Lung (tissue), 12 donors: ENCODE results near the gene UBE2B. TPM values are rescaled to one million over a fixed set of nuclear protein-coding genes. Genes with fewer than 3 reads are reported as not detected.

ENCODE experiments used
- ATAC-seq: fragments of 200-7000 bp; cut with Tn5 transposase; one replicate; pipeline ENCODE4 v1.9.1; 2020; ENCODE audit warnings: moderate number of reproducible peaks; ENCODE audit not compliant: insufficient read depth, low FRiP score
- DNase-seq, 3 donors: peaks; one replicate each; pipeline ENCODE4 v3.0.0-alpha.2; 2013 to 2017
- H3K27ac ChIP-seq, 2 donors: one replicate each; pipeline ENCODE4 v1.5.1; 2013; ENCODE audit warnings: mild to moderate bottlenecking in 2 of 2, moderate library complexity in 2 of 2, control low read depth in 1 of 2, inconsistent platforms in 1 of 2, low read depth in 1 of 2, low read length in 1 of 2
- H3K27me3 ChIP-seq, 3 donors: one replicate each; pipeline ENCODE4 v1.5.1; 2013; ENCODE audit warnings: low read length in 2 of 3; ENCODE audit not compliant: control insufficient read depth in 3 of 3, insufficient read depth in 3 of 3
- H3K36me3 ChIP-seq, 4 donors: one replicate each; pipeline ENCODE4 v1.5.1; 2013; ENCODE audit warnings: low read length in 4 of 4, mild to moderate bottlenecking in 1 of 4, moderate library complexity in 1 of 4; ENCODE audit not compliant: control insufficient read depth in 4 of 4, insufficient read depth in 4 of 4
- H3K4me1 ChIP-seq, 5 donors: one replicate each; pipeline ENCODE4 v1.5.1; 2013; ENCODE audit warnings: low read length in 5 of 5, mild to moderate bottlenecking in 2 of 5, moderate library complexity in 1 of 5; ENCODE audit not compliant: control insufficient read depth in 5 of 5, insufficient read depth in 5 of 5
- H3K4me3 ChIP-seq: one replicate; pipeline ENCODE4 v1.5.1; 2013; ENCODE audit warnings: mild to moderate bottlenecking, control low read depth, moderate library complexity
- H3K9ac ChIP-seq, 2 donors: one replicate each; pipeline ENCODE4 v1.5.1; 2013; ENCODE audit warnings: low read length in 2 of 2, control low read depth in 1 of 2; ENCODE audit not compliant: insufficient read depth in 1 of 2
- H3K9me3 ChIP-seq, 4 donors: one replicate each; pipeline ENCODE4 v1.5.1; 2013; ENCODE audit warnings: low read length in 3 of 4, mild to moderate bottlenecking in 1 of 4, moderate library complexity in 1 of 4; ENCODE audit not compliant: control insufficient read depth in 4 of 4, insufficient read depth in 3 of 4
- CTCF ChIP-seq: IDR thresholded peaks from 2 replicates; pipeline ENCODE4 v1.5.1; 2012; ENCODE audit warnings: mild to moderate bottlenecking; ENCODE audit errors: control extremely low read depth, extremely low read depth
- WGBS, 2 donors: extraction: QIAGEN DNeasy Blood & Tissue Kit; methylation state at CpG; one replicate each; pipeline ENCODE4 v1.1.7; 2013; 5-methylcytosine and 5-hydroxymethylcytosine counted together
- polyA plus RNA-seq, 2 donors: library from polyadenylated mRNA; stranded (reverse); fragments of 200-250 nt; gene quantifications; one replicate each; pipeline ENCODE4 v1.2.1, GENCODE V29; 2013
- total RNA-seq, 2 donors: library from RNA; depleted of rRNA in 1 of 2; stranded (reverse); fragments of >200 nt in 1 of 2; gene quantifications; one replicate each; pipeline ENCODE4 v1.2.1, GENCODE V29; 2014 to 2021
- donor health status: control.
- donor health status: control.
- donor health status: Bipolar disorder and iron deficiency.
- donor health status: healthy.
- donor health status: DM: yes; HTN: yes; CAD: no.

The UBE2B gene
- total and polyA plus RNA-seq, 4 donors, result 75.1 to 119 (median 100) TPM

- H3K4me3 ChIP-seq, result no peak overlapping the region
- WGBS, 2 donors, result 78 to 91% methylated on average over 4 of the region's 4 CpGs
- no peak overlapping the region for H3K9ac ChIP-seq
- H3K27me3 ChIP-seq, result no peaks in the 10 kb centered on the region
- no peak overlapping the region for H3K27ac ChIP-seq
- peaks cover 0 to 2% (median 0%) of the 10 kb centered on the region in 4 donors for H3K9me3 ChIP-seq
- peaks cover 0 to 7% (median 4%) of the 10 kb centered on the region in 5 donors for H3K4me1 ChIP-seq
- DNase-seq (no peak), ATAC-seq (no peak)
- no peaks in the 10 kb centered on the region for H3K36me3 ChIP-seq
- no peak for TF ChIP-seq CTCF
Observed at GRCh38 chr5:134432174-134432573, 60.8 kb downstream of the UBE2B start.

- DNase-seq, result no peak
- H3K27ac ChIP-seq, result no peak overlapping the region
- 77 to 81% methylated on average over 14 of the region's 14 CpGs for whole genome bisulfite sequencing, 2 donors
Observed at GRCh38 chr5:134432677-134433359, 61.4 kb downstream of the UBE2B start.

GRCh38 chr5:134435560-134435959, 64.2 kb downstream of the UBE2B start:
- no peaks in the 10 kb centered on the region for H3K9me3 ChIP-seq
- DNase-seq, result no peak

More at GRCh38 chr5:134432677-134433359, 61.4 kb downstream of the UBE2B start:
- TF ChIP-seq CTCF, result no peak
- H3K27me3 ChIP-seq, result no peaks in the 10 kb centered on the region
- H3K36me3 ChIP-seq, result no peaks in the 10 kb centered on the region
- H3K9me3 ChIP-seq, result peaks cover 0 to 2% (median 0%) of the 10 kb centered on the region in 4 donors
- no peak overlapping the region for H3K9ac ChIP-seq
- H3K4me3 ChIP-seq, result no peak overlapping the region
- H3K4me1 ChIP-seq, result peaks cover 0 to 13% (median 11%) of the 10 kb centered on the region in 5 donors
- ATAC-seq, result no peak

More at GRCh38 chr5:134435560-134435959, 64.2 kb downstream of the UBE2B start:
- ATAC-seq, result no peak
- no peak for TF ChIP-seq CTCF
- H3K27ac ChIP-seq, result peak overlapping the region in 1 of 2 donors; percentile 85
- 73 to 94% methylated on average over 2 of the region's 2 CpGs for WGBS, 2 donors
- H3K4me3 ChIP-seq, result no peak overlapping the region
- peaks cover 15 to 30% (median 23%) of the 10 kb centered on the region in 5 donors for H3K4me1 ChIP-seq
- no peak overlapping the region for H3K9ac ChIP-seq
- H3K36me3 ChIP-seq, result no peaks in the 10 kb centered on the region
- H3K27me3 ChIP-seq, result no peaks in the 10 kb centered on the region
